RWPE1 (cell line): ENCODE measurements around the gene SLC16A13.
A peak's percentile ranks its signal among the peaks of the same experiment; 100 is the strongest.
"Not testable (repeated sequence)": the region's sequence is repeated elsewhere in the genome, so short reads cannot be mapped to it uniquely, and the experiment has no call there.

ENCODE experiments used
- CTCF ChIA-PET: fragments of 350-600 bp; sonication (Branson Sonifier 250); formaldehyde crosslinking; extraction: SDS; loops from one replicate; lab custom pipeline; 2021; lab: Yijun Ruan, JAX
- POLR2A ChIA-PET: fragments of 400-600 bp; formaldehyde crosslinking; extraction: SDS; loops from one replicate; lab custom pipeline; 2020; ENCODE audit warnings: antibody characterized with exemption; ENCODE audit not compliant: low non-redundant PET; lab: Yijun Ruan, JAX
- DNase-seq: peaks from one replicate; pipeline ENCODE4 v3.0.0; 2012; ENCODE audit warnings: low spot score
- H3K27ac ChIP-seq: fragments of 450-650 bp; 2 replicates; pipeline ENCODE4 v1.5.1; 2017
- CTCF ChIP-seq: fragments of 450-650 bp; conservative IDR thresholded peaks from 2 replicates; pipeline ENCODE4 v1.5.1; 2017; ENCODE audit warnings: low read depth, mild to moderate bottlenecking

Gene SLC16A13

GRCh38 chr17:7079581-7080455 lies 44.0 kb downstream of the SLC16A13 start, which contains the start of gene CLEC10A:
Gene CLEC10A, minus strand, starts transcription at chr17:7080251. Its CDS starts 1,439 bp downstream, at chr17:7078812.
- no peak within 1 kb of the TSS for H3K27ac ChIP-seq
- no peak for TF ChIP-seq CTCF
- CTCF ChIA-PET, result no interaction called here
- POLR2A ChIA-PET, result no interaction called here
- DNase-seq, result no peak

- CTCF ChIA-PET, result no interaction called here
- no peak for DNase-seq
Observed at GRCh38 chr17:7080456-7081041, 44.7 kb downstream of the SLC16A13 start.

GRCh38 chr17:7081341-7082062 lies 45.7 kb downstream of the SLC16A13 start:
- no peak overlapping the region for H3K27ac ChIP-seq
- TF ChIP-seq CTCF, result no peak
- CTCF ChIA-PET, result interaction anchor here (0.6 kb wide), 1 partner anchor 179 kb away, joined by 5 read pairs; no protein-coding TSS in a partner anchor
- POLR2A ChIA-PET, result no interaction called here
- DNase-seq, result no peak

More at GRCh38 chr17:7080456-7081041, 44.7 kb downstream of the SLC16A13 start:
- POLR2A ChIA-PET, result no interaction called here
- H3K27ac ChIP-seq, result no peak overlapping the region
- TF ChIP-seq CTCF, result no peak

- ChIA-PET CTCF (no interaction called here), POLR2A (no interaction called here)
- H3K27ac ChIP-seq, result no peak overlapping the region
- no peak for DNase-seq
- TF ChIP-seq CTCF, result no peak
Observed at GRCh38 chr17:7083592-7083991, 47.8 kb downstream of the SLC16A13 start.

- ChIA-PET CTCF (no interaction called here), POLR2A (no interaction called here)
- no peak for DNase-seq
- H3K27ac ChIP-seq, result no peak overlapping the region
- no peak for TF ChIP-seq CTCF
Observed at GRCh38 chr17:7084088-7084487, 48.3 kb downstream of the SLC16A13 start.

GRCh38 chr17:7088442-7088841 lies 52.6 kb downstream of the SLC16A13 start:
- POLR2A ChIA-PET, DNase-seq: not testable (repeated sequence)
- H3K27ac ChIP-seq, result peak overlapping the region; percentile 70
- CTCF ChIA-PET, result interaction anchor here (0.7 kb wide), 1 partner anchor 36 kb away, joined by 3 read pairs; no protein-coding TSS in a partner anchor

- H3K27ac ChIP-seq, result peak overlapping the region; percentile 70; the same call in 1 of the 2 replicates
- DNase-seq, POLR2A ChIA-PET, CTCF ChIA-PET: not testable (repeated sequence)
Observed at GRCh38 chr17:7089570-7089969, 53.8 kb downstream of the SLC16A13 start.
